GM18867 (cell line): ENCODE data around the gene RNF138.
"Not testable (repeated sequence)": the region's sequence is repeated elsewhere in the genome, so short reads cannot be mapped to it uniquely, and the experiment has no call there.

Experiments used
- ATAC-seq: cut with Tn5 transposase; IDR thresholded peaks from one replicate; pipeline ENCODE4 v1.9.1; 2021; ENCODE audit warnings: mild to moderate bottlenecking, moderate library complexity; ENCODE audit not compliant: unreplicated experiment

RNF138 gene

GRCh38 chr18:32167980-32168730 is 76.5 kb downstream of the RNF138 start:
- ATAC-seq = no peak

- ATAC-seq = no peak
These were observed 82.0 kb downstream of the RNF138 start for GRCh38 chr18:32173654-32174053.

- ATAC-seq = no peak
These were observed 83.0 kb downstream of the RNF138 start for GRCh38 chr18:32174719-32175118.

- ATAC-seq = no peak
These were observed 83.6 kb downstream of the RNF138 start for GRCh38 chr18:32175265-32175664.

GRCh38 chr18:32176745-32177144 is 85.1 kb downstream of the RNF138 start:
- not testable (repeated sequence) for ATAC-seq

- no peak for ATAC-seq
These were observed 85.9 kb downstream of the RNF138 start for GRCh38 chr18:32177530-32177929.
